ENCODE measurements around the gene PCCA.
"Not testable (repeated sequence)": the region's sequence is repeated elsewhere in the genome, so short reads cannot be mapped to it uniquely, and the experiment has no call there.

PCCA gene

DNA sequence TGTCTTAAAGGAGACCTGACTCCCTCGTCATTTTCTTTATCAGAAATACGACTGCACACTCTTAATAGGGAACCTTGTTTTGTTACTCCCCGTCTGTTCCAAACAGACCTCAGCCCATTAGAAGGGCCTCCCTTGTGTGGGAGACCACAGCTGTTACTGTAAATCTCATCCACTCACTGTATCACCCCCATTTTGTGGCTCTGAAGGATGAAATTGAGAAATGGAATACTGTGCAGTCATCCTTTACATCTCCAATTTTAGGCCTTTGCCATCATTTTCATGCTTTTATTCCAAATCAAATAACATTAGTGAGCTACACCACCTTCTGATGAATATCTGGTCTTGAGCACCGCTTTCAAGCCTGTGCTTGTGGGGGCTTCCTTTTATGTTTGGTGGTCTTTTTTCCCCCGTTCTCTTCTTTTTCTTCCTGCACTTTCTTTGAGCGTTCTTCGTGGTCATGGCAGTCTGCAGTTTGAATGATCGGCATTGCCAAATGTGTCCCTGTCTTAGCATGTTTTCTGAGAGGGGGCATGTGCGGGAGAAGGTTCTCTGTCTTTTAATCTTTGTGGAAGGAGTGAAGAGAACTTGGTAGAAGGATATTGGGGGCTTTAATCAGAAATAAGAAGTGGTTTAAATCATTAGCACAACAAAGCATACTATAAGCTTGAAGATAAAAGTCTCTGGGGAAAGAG lies 433.9 kb downstream of the PCCA start:
- in situ Hi-C loops (cut with MboI; ENCODE audit: low sequenced_read_pairs, unreplicated experiment), result loop anchor here (10.0 to 25.0 kb wide), 2 partner anchors 610 to 868 kb away; no protein-coding TSS in a partner anchor
- no peak for TF ChIP-seq CTCF (IDR thresholded peaks at IDR 0.05; ENCODE audit: borderline replicate concordance, control extremely low read depth, extremely low read depth, insufficient read depth, missing control alignments)
- DNase-seq (ENCODE audit: low spot score), result no peak

DNA sequence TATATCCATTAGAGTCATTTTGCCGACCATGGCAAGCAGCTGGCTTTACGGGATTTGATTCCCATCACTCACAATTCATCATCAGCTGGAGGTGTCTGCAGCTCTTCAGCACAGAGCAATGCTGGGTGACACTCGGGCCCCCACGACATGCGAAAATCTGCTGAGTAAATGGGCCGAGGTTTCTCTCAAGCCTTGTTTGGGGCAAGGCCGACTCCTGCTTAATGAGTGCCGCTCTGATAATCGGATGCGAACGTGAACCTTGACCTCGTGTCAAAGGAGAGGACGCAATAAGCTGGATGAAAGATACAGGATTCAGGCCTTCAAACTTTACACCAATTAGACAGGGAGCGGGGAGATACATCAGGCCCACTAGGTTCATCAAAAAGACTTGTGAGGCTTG lies 434.5 kb downstream of the PCCA start:
- no peak for DNase-seq (ENCODE audit: low spot score)
- in situ Hi-C loops (cut with MboI; ENCODE audit: low sequenced_read_pairs, unreplicated experiment), result loop anchor here (10.0 to 25.0 kb wide), 2 partner anchors 611 to 869 kb away; no protein-coding TSS in a partner anchor
- TF ChIP-seq CTCF (IDR thresholded peaks at IDR 0.05; ENCODE audit: borderline replicate concordance, control extremely low read depth, extremely low read depth, insufficient read depth, missing control alignments), result no peak

DNA sequence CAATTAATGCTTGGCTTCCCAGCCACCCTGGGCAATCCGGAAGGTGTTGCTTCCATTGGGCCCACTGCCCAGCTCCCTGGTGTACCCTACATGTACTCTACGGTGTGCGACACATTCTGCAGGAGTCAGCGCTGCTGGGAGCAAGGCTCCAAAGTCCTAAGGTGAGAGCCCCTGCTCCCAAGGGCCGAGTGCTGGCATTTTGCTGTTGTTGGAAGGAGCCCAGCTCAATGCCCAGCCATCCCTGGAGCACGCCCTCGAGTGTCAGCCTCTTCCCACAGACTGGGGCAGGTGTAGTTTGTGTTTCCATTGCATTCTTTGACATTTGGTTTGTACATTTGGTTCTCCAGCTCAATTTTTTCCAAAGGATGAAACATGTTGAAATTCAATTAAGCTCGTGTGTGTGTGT lies 435.1 kb downstream of the PCCA start:
- no peak for DNase-seq (ENCODE audit: low spot score)
- in situ Hi-C loops (cut with MboI; ENCODE audit: low sequenced_read_pairs, unreplicated experiment), result loop anchor here (10.0 to 25.0 kb wide), 2 partner anchors 612 to 869 kb away; no protein-coding TSS in a partner anchor
- TF ChIP-seq CTCF (IDR thresholded peaks at IDR 0.05; ENCODE audit: borderline replicate concordance, control extremely low read depth, extremely low read depth, insufficient read depth, missing control alignments), result no peak

- in situ Hi-C loops (cut with MboI; ENCODE audit: low sequenced_read_pairs, unreplicated experiment), result loop anchor here (10.0 to 25.0 kb wide), 2 partner anchors 612 to 870 kb away; no protein-coding TSS in a partner anchor
Observed at GRCh38 chr13:100524688-100525087, 435.8 kb downstream of the PCCA start.

GRCh38 chr13:100525453-100526317 lies 436.8 kb downstream of the PCCA start:
- TF ChIP-seq CTCF (IDR thresholded peaks at IDR 0.05; ENCODE audit: borderline replicate concordance, control extremely low read depth, extremely low read depth, insufficient read depth, missing control alignments), result no peak
- in situ Hi-C loops (cut with MboI; ENCODE audit: low sequenced_read_pairs, unreplicated experiment), result loop anchor here (10.0 kb wide), 1 partner anchor 871 kb away; no protein-coding TSS in a partner anchor
- no peak for DNase-seq (ENCODE audit: low spot score)

More at GRCh38 chr13:100524688-100525087, 435.8 kb downstream of the PCCA start:
- not testable (repeated sequence) for DNase-seq (ENCODE audit: low spot score)

DNA sequence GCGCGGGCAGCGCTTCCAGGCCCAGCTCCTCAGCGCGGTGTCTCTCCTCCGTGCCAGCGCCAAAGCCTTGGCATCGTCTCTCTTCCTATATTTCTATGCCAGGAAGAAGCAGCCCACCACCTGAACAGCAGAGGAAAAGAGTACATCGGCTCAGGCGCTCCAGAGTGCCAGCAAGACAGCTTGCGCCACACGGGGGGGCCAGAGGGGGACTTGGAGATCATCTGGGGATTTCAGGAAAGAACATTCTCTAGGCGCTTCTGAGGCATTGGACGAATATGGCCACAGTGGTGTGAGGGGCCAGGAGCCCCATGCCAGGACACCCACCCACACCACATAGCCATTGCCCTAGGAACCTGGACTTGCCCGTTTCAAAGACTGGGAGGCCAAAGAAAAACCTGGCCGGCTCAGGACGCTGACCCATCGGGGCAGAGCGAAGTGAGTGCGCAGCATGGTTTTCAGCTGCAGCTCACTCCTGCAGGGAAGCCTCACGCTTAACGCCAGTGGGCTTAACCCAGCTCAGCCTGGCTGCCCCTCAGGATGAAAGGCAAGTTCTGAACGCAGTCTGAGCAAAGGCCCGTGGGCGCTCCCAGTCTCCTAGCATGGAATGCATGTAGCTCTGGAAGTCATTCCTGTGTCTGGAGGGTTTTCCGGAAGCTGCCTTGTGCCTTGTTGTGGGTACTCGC lies 437.6 kb downstream of the PCCA start:
- in situ Hi-C loops (cut with MboI; ENCODE audit: low sequenced_read_pairs, unreplicated experiment), result loop anchor here (10.0 kb wide), 1 partner anchor 872 kb away; no protein-coding TSS in a partner anchor
- TF ChIP-seq CTCF (IDR thresholded peaks at IDR 0.05; ENCODE audit: borderline replicate concordance, control extremely low read depth, extremely low read depth, insufficient read depth, missing control alignments), result no peak
- no peak for DNase-seq (ENCODE audit: low spot score)

Data from GM13976 (cell line).